ENCODE data around the gene ABCC10.

DNA sequence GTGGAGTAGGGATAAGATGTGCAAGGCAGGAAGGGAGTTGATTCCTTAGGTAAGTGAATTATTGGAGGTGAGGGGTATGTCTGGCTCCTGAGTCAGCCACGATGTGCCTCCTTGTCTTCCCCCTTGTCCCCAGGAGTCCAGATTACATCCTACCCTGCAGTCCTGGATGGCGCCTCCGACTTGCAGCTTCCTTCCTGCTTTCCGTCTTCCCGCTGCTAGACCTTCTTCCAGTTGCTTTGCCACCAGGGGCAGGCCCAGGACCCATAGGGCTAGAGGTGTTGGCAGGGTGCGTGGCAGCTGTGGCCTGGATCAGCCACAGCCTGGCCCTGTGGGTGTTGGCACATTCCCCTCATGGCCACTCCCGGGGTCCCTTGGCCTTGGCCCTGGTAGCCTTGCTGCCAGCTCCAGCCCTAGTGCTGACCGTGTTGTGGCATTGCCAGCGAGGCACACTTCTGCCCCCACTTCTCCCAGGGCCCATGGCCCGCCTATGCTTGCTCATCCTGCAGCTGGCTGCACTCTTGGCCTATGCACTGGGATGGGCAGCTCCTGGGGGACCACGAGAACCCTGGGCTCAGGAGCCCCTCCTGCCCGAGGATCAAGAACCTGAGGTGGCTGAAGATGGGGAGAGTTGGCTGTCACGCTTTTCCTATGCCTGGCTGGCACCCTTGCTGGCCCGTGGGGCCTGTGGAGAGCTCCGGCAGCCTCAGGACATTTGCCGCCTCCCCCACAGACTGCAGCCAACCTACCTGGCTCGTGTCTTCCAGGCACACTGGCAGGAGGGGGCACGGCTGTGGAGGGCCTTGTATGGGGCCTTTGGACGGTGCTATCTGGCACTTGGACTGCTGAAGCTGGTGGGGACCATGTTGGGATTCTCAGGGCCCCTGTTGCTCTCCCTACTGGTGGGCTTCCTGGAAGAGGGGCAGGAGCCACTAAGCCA, 4.9 kb downstream of the ABCC10 start:
- TF ChIP-seq, protein P1, sequence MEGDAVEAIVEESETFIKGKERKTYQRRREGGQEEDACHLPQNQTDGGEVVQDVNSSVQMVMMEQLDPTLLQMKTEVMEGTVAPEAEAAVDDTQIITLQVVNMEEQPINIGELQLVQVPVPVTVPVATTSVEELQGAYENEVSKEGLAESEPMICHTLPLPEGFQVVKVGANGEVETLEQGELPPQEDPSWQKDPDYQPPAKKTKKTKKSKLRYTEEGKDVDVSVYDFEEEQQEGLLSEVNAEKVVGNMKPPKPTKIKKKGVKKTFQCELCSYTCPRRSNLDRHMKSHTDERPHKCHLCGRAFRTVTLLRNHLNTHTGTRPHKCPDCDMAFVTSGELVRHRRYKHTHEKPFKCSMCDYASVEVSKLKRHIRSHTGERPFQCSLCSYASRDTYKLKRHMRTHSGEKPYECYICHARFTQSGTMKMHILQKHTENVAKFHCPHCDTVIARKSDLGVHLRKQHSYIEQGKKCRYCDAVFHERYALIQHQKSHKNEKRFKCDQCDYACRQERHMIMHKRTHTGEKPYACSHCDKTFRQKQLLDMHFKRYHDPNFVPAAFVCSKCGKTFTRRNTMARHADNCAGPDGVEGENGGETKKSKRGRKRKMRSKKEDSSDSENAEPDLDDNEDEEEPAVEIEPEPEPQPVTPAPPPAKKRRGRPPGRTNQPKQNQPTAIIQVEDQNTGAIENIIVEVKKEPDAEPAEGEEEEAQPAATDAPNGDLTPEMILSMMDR (conservative IDR thresholded peaks at IDR 0.05; ENCODE audit: low read length), result no peak
- TF ChIP-seq EZH2phosphoT487 (IDR thresholded peaks at IDR 0.05; ENCODE audit: borderline replicate concordance), result no peak
